Keratinocyte (primary cell): ENCODE results near the gene GNB1L. TPM values are rescaled to one million over a fixed set of nuclear protein-coding genes. Genes with fewer than 3 reads are reported as not detected.

ENCODE experiments used
- DNase-seq: peaks from one replicate; pipeline ENCODE4 v3.0.0-alpha.2; 2011; ENCODE audit warnings: low read depth, missing footprints, low spot score
- FAIRE-seq: peaks from 2 replicates; lab custom pipeline; 2011; peaks lifted over from hg19 to GRCh38; lab: Jason Lieb, UNC
- H2AFZ ChIP-seq: 2 replicates; pipeline ENCODE4 v1.6.0; 2012; ENCODE audit warnings: low read length, control low read depth, inconsistent platforms; ENCODE audit not compliant: control insufficient read depth
- H3K27ac ChIP-seq: 2 replicates; pipeline ENCODE4 v1.5.1; 2011; ENCODE audit warnings: low read length; ENCODE audit not compliant: control insufficient read depth, insufficient read depth
- H3K27me3 ChIP-seq: 3 replicates; pipeline ENCODE4 v1.6.0; 2011; ENCODE audit warnings: low read length; ENCODE audit not compliant: control insufficient read depth, insufficient read depth; ENCODE audit errors: extremely low read depth
- H3K36me3 ChIP-seq, 2 experiments: 2 replicates in 1 of 2; 3 replicates in 1 of 2; pipeline ENCODE4 v1.5.1; 2011; ENCODE audit warnings: low read length in 2 of 2, mild to moderate bottlenecking in 1 of 2; ENCODE audit not compliant: control insufficient read depth in 2 of 2, insufficient read depth in 2 of 2; ENCODE audit errors: extremely low read depth in 1 of 2
- H3K4me1 ChIP-seq: 3 replicates; pipeline ENCODE4 v1.5.1; 2011; ENCODE audit warnings: low read length; ENCODE audit not compliant: control insufficient read depth, insufficient read depth; ENCODE audit errors: extremely low read depth
- H3K4me2 ChIP-seq: 3 replicates; pipeline ENCODE4 v1.6.0; 2011; ENCODE audit warnings: low read depth, low read length; ENCODE audit not compliant: control insufficient read depth, insufficient read depth; ENCODE audit errors: extremely low read depth
- H3K4me3 ChIP-seq, 3 experiments: fragments of 200-600 bp in 1 of 3; sonication (generic) in 1 of 3; 2 replicates in 2 of 3; 3 replicates in 1 of 3; pipeline ENCODE4 v1.5.1; 2011 to 2016; ENCODE audit warnings: low read length in 3 of 3, mild to moderate bottlenecking in 3 of 3, control low read depth in 2 of 3, inconsistent platforms in 1 of 3, low read depth in 1 of 3, mixed read lengths in 1 of 3, mixed run types in 1 of 3, moderate library complexity in 1 of 3; ENCODE audit not compliant: control insufficient read depth in 2 of 3, insufficient read depth in 2 of 3; ENCODE audit errors: extremely low read depth in 1 of 3
- H3K79me2 ChIP-seq: 2 replicates; pipeline ENCODE4 v1.6.0; 2012; ENCODE audit warnings: low read length; ENCODE audit not compliant: control insufficient read depth, insufficient read depth
- H3K9ac ChIP-seq: 3 replicates; pipeline ENCODE4 v1.6.0; 2011; ENCODE audit warnings: low read length; ENCODE audit not compliant: control insufficient read depth, insufficient read depth; ENCODE audit errors: extremely low read depth
- H3K9me1 ChIP-seq: 3 replicates; pipeline ENCODE4 v1.6.0; 2011; ENCODE audit warnings: low read length; ENCODE audit not compliant: control insufficient read depth, insufficient read depth; ENCODE audit errors: extremely low read depth
- H3K9me3 ChIP-seq: 2 replicates; pipeline ENCODE4 v1.5.1; 2012; ENCODE audit warnings: low read depth, low read length; ENCODE audit not compliant: control insufficient read depth
- H4K20me1 ChIP-seq: 3 replicates; pipeline ENCODE4 v1.6.0; 2011; ENCODE audit warnings: low read length; ENCODE audit not compliant: control insufficient read depth, insufficient read depth; ENCODE audit errors: extremely low read depth
- CTCF ChIP-seq, 3 experiments: IDR thresholded peaks in 1 of 3; conservative IDR thresholded peaks in 1 of 3; optimal IDR thresholded peaks in 1 of 3; 2 replicates in 2 of 3; 3 replicates in 1 of 3; pipeline versions ENCODE3 to v1.5.1; 2011; ENCODE audit warnings: low read length in 3 of 3, mild to moderate bottlenecking in 3 of 3, moderate library complexity in 2 of 3, control low read depth in 1 of 3, inconsistent platforms in 1 of 3; ENCODE audit not compliant: insufficient read depth in 2 of 3; ENCODE audit errors: extremely low read depth in 1 of 3
- EZH2 ChIP-seq: IDR thresholded peaks from one replicate; pipeline ENCODE4 v1.6.1; 2012; ENCODE audit warnings: inconsistent platforms, mild to moderate bottlenecking, low read length, moderate library complexity
- dilution Hi-C: fragments of 300-500 bp; cut with MboI; formaldehyde crosslinking; loops from one replicate; pipeline ENCODE4 v1.7.0; 2020; ENCODE audit warnings: low sequenced_read_pairs; ENCODE audit not compliant: extremely low pct_ligation_motif_present
- polyA plus RNA-seq, 5 experiments: library from polyadenylated mRNA; depleted of rRNA in 3 of 5; stranded (reverse) in 3 of 5; stranded (forward) in 1 of 5; unstranded in 1 of 5; fragments of >200 nt; gene quantifications; 1 replicate in 1 of 5; 2 replicates in 3 of 5; 3 replicates in 1 of 5; pipeline versions ENCODE4 v1.2.1 to v1.2.3, GENCODE V29; 2011 to 2012; ENCODE audit warnings: missing spikeins in 2 of 5, low read depth in 1 of 5, low replicate concordance in 1 of 5

Gene GNB1L
- polyA plus RNA-seq, 1 donor (not counting 4 experiments of a cell fraction or from before 2014, with no cell fraction given), result 2.0 TPM

- Histone ChIP-seq H3K9me3 (no peaks in the 10 kb centered on the region), H2AFZ (no peak overlapping the region), H3K79me2 (no peaks in the 10 kb centered on the region), H3K36me3 (no peaks in the 10 kb centered on the region), H3K4me3 (no peak overlapping the region), H3K4me2 (no peak overlapping the region), H3K4me1 (no peaks in the 10 kb centered on the region), H3K9me1 (no peaks in the 10 kb centered on the region), H3K27ac (no peak overlapping the region), H3K9ac (no peak overlapping the region), H4K20me1 (peaks cover 5% of the 10 kb centered on the region), H3K27me3 (peaks cover 2% of the 10 kb centered on the region)
- DNase-seq (no peak), FAIRE-seq (no peak)
- dilution Hi-C loops, result no loop called here
- TF ChIP-seq CTCF (optimal IDR thresholded peaks at IDR 0.05 in 1 of 3, IDR thresholded peaks at IDR 0.05 in 1 of 3, conservative IDR thresholded peaks at IDR 0.05 in 1 of 3; ENCODE audit: extremely low read depth in 1 of 3, insufficient read depth in 2 of 3, low read length in 3 of 3) (no peak), EZH2 (no peak)
These were observed 119.8 kb downstream of the GNB1L start for GRCh38 chr22:19734837-19735382.

GRCh38 chr22:19734163-19734562 lies 120.5 kb downstream of the GNB1L start:
- Histone ChIP-seq H3K27ac (no peak overlapping the region), H3K4me3 (no peak overlapping the region), H3K27me3 (peaks cover 2% of the 10 kb centered on the region), H4K20me1 (peaks cover 5% of the 10 kb centered on the region), H3K9ac (no peak overlapping the region), H3K4me1 (no peaks in the 10 kb centered on the region), H3K9me1 (no peaks in the 10 kb centered on the region), H3K36me3 (no peaks in the 10 kb centered on the region), H2AFZ (no peak overlapping the region), H3K79me2 (no peaks in the 10 kb centered on the region), H3K4me2 (no peak overlapping the region), H3K9me3 (no peaks in the 10 kb centered on the region)
- dilution Hi-C loops, result no loop called here
- FAIRE-seq (no peak), DNase-seq (no peak)
- no peak for TF ChIP-seq EZH2
- TF ChIP-seq CTCF (optimal IDR thresholded peaks at IDR 0.05 in 1 of 3, IDR thresholded peaks at IDR 0.05 in 1 of 3, conservative IDR thresholded peaks at IDR 0.05 in 1 of 3; ENCODE audit: extremely low read depth in 1 of 3, insufficient read depth in 2 of 3, low read length in 3 of 3), result no peak
